HEK293 (cell line): ENCODE results near the gene MLH3.

Source experiments
- CTCF ChIA-PET: fragments of 350-600 bp; formaldehyde crosslinking; extraction: SDS; loops from one replicate; lab custom pipeline; 2021; ENCODE audit warnings: antibody characterized with exemption; lab: Yijun Ruan, JAX
- POLR2A ChIA-PET: fragments of 300-600 bp; formaldehyde crosslinking; extraction: SDS; loops from one replicate; lab custom pipeline; 2020; ENCODE audit warnings: antibody characterized with exemption, inconsistent platforms; lab: Yijun Ruan, JAX
- H3K27ac ChIP-seq: fragments of 200-500 bp; sonication (Bioruptor generic); 2 replicates; pipeline ENCODE4 v1.5.1; 2014; ENCODE audit warnings: low read depth, low read length, control low read depth, inconsistent platforms; ENCODE audit errors: extremely low read depth
- H3K36me3 ChIP-seq, 2 experiments: fragments of 200-500 bp in 1 of 2; sonication (Bioruptor generic) in 1 of 2; 1 replicate in 1 of 2; 2 replicates in 1 of 2; pipeline ENCODE4 v1.5.1; 2014 to 2017; ENCODE audit warnings: inconsistent platforms in 2 of 2, low read length in 2 of 2; ENCODE audit not compliant: control insufficient read depth in 2 of 2, insufficient read depth in 1 of 2
- H3K4me1 ChIP-seq: fragments of 200-500 bp; sonication (Bioruptor generic); 2 replicates; pipeline ENCODE4 v1.5.1; 2014; ENCODE audit warnings: mild to moderate bottlenecking, low read length, inconsistent platforms; ENCODE audit not compliant: control insufficient read depth, insufficient read depth
- H3K4me3 ChIP-seq: 2 replicates; pipeline ENCODE4 v1.5.1; 2011; ENCODE audit warnings: low read depth, mild to moderate bottlenecking, control low read depth, low read length, moderate library complexity
- H3K9me3 ChIP-seq: fragments of 200-500 bp; sonication (Bioruptor generic); 2 replicates; pipeline ENCODE4 v1.5.1; 2014; ENCODE audit warnings: low read depth, low read length, inconsistent platforms; ENCODE audit not compliant: control insufficient read depth, insufficient read depth
- HOXA7 ChIP-seq: sonication (generic); formaldehyde crosslinking; IDR thresholded peaks from 2 replicates; pipeline ENCODE4 v1.8.1; 2022; ENCODE audit warnings: missing genetic modification reagents, borderline replicate concordance
- KLF10 ChIP-seq: fragments of 450-650 bp; IDR thresholded peaks from 2 replicates; pipeline ENCODE4 v1.5.1; 2018; ENCODE audit warnings: missing biosample characterization, mild to moderate bottlenecking, missing genetic modification characterization
- KLF8 ChIP-seq: fragments of 450-650 bp; formaldehyde crosslinking; IDR thresholded peaks from 2 replicates; pipeline ENCODE4 v1.5.1; 2016; ENCODE audit warnings: missing biosample characterization, missing genetic modification characterization
- MEIS1 ChIP-seq: sonication (generic); formaldehyde crosslinking; IDR thresholded peaks from 2 replicates; pipeline ENCODE4 v1.8.1; 2022; ENCODE audit warnings: missing genetic modification reagents, mild to moderate bottlenecking, borderline replicate concordance
- MYNN ChIP-seq: fragments of 450-650 bp; formaldehyde crosslinking; IDR thresholded peaks from 2 replicates; pipeline ENCODE4 v1.5.1; 2016; ENCODE audit warnings: missing biosample characterization, missing genetic modification characterization, borderline replicate concordance
- PATZ1 ChIP-seq: fragments of 450-650 bp; formaldehyde crosslinking; IDR thresholded peaks from 2 replicates; pipeline ENCODE4 v1.5.1; 2016; ENCODE audit warnings: missing biosample characterization, missing genetic modification characterization
- PRDM1 ChIP-seq: fragments of 450-650 bp; formaldehyde crosslinking; IDR thresholded peaks from 2 replicates; pipeline ENCODE4; 2016; ENCODE audit warnings: missing biosample characterization, missing genetic modification characterization
- PRDM6 ChIP-seq: fragments of 450-650 bp; formaldehyde crosslinking; IDR thresholded peaks from 2 replicates; pipeline ENCODE4 v1.5.1; 2017; ENCODE audit warnings: missing biosample characterization, missing genetic modification characterization
- SP3 ChIP-seq: fragments of 450-650 bp; formaldehyde crosslinking; IDR thresholded peaks from 2 replicates; pipeline ENCODE4 v1.5.1; 2016; ENCODE audit warnings: missing biosample characterization, missing genetic modification characterization
- ZBTB26 ChIP-seq: fragments of 450-650 bp; formaldehyde crosslinking; optimal IDR thresholded peaks from 2 replicates; pipeline ENCODE3; 2016; ENCODE audit warnings: missing biosample characterization, mild to moderate bottlenecking, missing genetic modification characterization
- ZBTB7A ChIP-seq: fragments of 450-650 bp; formaldehyde crosslinking; IDR thresholded peaks from 2 replicates; pipeline ENCODE4 v1.5.1; 2016; ENCODE audit warnings: low read depth, missing biosample characterization, missing genetic modification characterization
- ZFHX2 ChIP-seq: fragments of 450-650 bp; formaldehyde crosslinking; conservative IDR thresholded peaks from 2 replicates; pipeline ENCODE4 v1.5.1; 2016; ENCODE audit warnings: missing biosample characterization, missing genetic modification characterization
- ZFP41 ChIP-seq: fragments of 450-650 bp; formaldehyde crosslinking; IDR thresholded peaks from 2 replicates; pipeline ENCODE4 v1.5.1; 2016; ENCODE audit warnings: missing biosample characterization, missing genetic modification characterization, borderline replicate concordance
- ZNF114 ChIP-seq: fragments of 450-650 bp; formaldehyde crosslinking; IDR thresholded peaks from 2 replicates; pipeline ENCODE4 v1.5.0; 2017; ENCODE audit warnings: missing biosample characterization, missing genetic modification characterization
- ZNF157 ChIP-seq: fragments of 450-650 bp; formaldehyde crosslinking; IDR thresholded peaks from 2 replicates; pipeline ENCODE4 v1.5.1; 2016; ENCODE audit warnings: missing biosample characterization, missing genetic modification characterization
- ZNF266 ChIP-seq: fragments of 450-650 bp; formaldehyde crosslinking; IDR thresholded peaks from 2 replicates; pipeline ENCODE4 v1.5.1; 2016; ENCODE audit warnings: missing biosample characterization, missing genetic modification characterization, low read depth
- ZNF324 ChIP-seq: fragments of 450-650 bp; formaldehyde crosslinking; IDR thresholded peaks from 2 replicates; pipeline ENCODE4 v1.5.1; 2016; ENCODE audit warnings: missing biosample characterization, missing genetic modification characterization
- ZNF335 ChIP-seq: fragments of 450-650 bp; formaldehyde crosslinking; conservative IDR thresholded peaks from 2 replicates; pipeline ENCODE4 v1.5.1; 2016; ENCODE audit warnings: missing biosample characterization, missing genetic modification characterization
- ZNF366 ChIP-seq: fragments of 450-650 bp; formaldehyde crosslinking; conservative IDR thresholded peaks from 2 replicates; pipeline ENCODE4 v1.5.1; 2016; ENCODE audit warnings: missing biosample characterization, missing genetic modification characterization
- ZNF449 ChIP-seq: fragments of 450-650 bp; formaldehyde crosslinking; IDR thresholded peaks from 2 replicates; pipeline ENCODE4 v1.5.1; 2017; ENCODE audit warnings: missing biosample characterization, mild to moderate bottlenecking, missing genetic modification characterization, moderate library complexity
- ZNF555 ChIP-seq: fragments of 450-650 bp; formaldehyde crosslinking; conservative IDR thresholded peaks from 2 replicates; pipeline ENCODE4 v1.5.1; 2017; ENCODE audit warnings: missing biosample characterization, mild to moderate bottlenecking, missing genetic modification characterization, inconsistent platforms
- ZNF561 ChIP-seq: fragments of 450-650 bp; IDR thresholded peaks from 2 replicates; pipeline ENCODE4 v1.5.1; 2018; ENCODE audit warnings: missing biosample characterization, missing genetic modification characterization, borderline replicate concordance
- ZNF629 ChIP-seq: fragments of 450-650 bp; formaldehyde crosslinking; IDR thresholded peaks from 2 replicates; pipeline ENCODE4 v1.5.1; 2017; ENCODE audit warnings: missing biosample characterization, missing genetic modification characterization
- ZNF660 ChIP-seq: fragments of 450-650 bp; IDR thresholded peaks from 2 replicates; pipeline ENCODE4 v1.5.1; 2018; ENCODE audit warnings: missing biosample characterization, mild to moderate bottlenecking, missing genetic modification characterization
- ZNF692 ChIP-seq: fragments of 450-650 bp; formaldehyde crosslinking; IDR thresholded peaks from 2 replicates; pipeline ENCODE4 v1.5.1; 2016; ENCODE audit warnings: missing biosample characterization, missing genetic modification characterization
- ZNF830 ChIP-seq: fragments of 450-650 bp; IDR thresholded peaks from 2 replicates; pipeline ENCODE4 v1.5.0; 2018; ENCODE audit warnings: missing biosample characterization, missing genetic modification characterization, low read depth, mild to moderate bottlenecking, moderate library complexity
- ZSCAN30 ChIP-seq: fragments of 450-650 bp; IDR thresholded peaks from 2 replicates; pipeline ENCODE4 v1.5.1; 2018; ENCODE audit warnings: missing biosample characterization, mild to moderate bottlenecking, missing genetic modification characterization, moderate library complexity
- TF ChIP-seq, protein P1 (sequence below): fragments of 450-650 bp; formaldehyde crosslinking; IDR thresholded peaks from 2 replicates; pipeline ENCODE4 v1.5.1; 2016; ENCODE audit warnings: missing biosample characterization, missing genetic modification characterization, borderline replicate concordance

The MLH3 gene

DNA sequence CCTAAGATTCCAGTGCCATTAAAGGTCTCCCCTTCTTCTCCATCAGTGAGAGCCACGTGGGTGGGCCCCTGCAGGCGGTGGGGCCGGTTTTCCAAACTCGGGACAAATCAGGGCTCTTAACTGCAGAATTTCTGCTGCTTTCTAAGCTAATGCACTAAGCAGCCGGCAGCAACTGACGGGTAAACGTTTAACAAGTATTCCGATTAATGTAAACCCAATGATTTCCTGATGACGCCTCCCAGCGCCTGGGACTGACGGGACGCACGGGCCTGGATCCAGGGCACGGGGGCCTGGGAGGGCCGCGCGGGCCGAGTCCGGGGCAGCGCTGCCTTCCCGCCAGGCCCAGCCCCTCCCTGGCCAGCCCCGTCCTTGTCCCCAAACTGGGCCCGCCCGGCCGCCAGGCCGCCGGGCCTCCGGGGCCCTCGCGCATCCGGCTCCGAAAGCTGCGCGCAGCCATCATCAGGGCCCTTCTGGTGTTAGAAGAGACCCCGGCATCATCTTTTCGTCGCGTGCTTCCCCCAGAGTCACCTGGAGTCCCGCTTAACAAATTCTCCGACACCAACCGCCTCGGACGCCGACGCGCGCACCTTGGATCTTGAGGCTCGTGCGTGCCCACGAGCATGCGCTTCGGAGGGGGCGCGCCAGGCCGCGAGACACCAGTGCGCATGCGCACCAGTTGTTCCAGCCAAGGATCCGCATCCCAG is at the start of gene MLH3:
MLH3 (minus strand) TSS at position 616 of the 704 bp plus-strand sequence. CDS start 1,812 bp downstream, outside the sequence.
- peak within 1 kb of the TSS; percentile 85 for H3K27ac ChIP-seq
- no peaks in the 10 kb centered on the region for H3K4me1 ChIP-seq
- CTCF ChIA-PET, result no interaction called here
- POLR2A ChIA-PET, result interaction anchor here (1.1 kb wide), 2 partner anchors 13 to 18 kb away, joined by 3 to 4 read pairs; partner anchors contain the start of genes ACYP1 and ZC2HC1C
- H3K36me3 ChIP-seq, result peaks cover 0 to 14% of the 10 kb centered on the region in 2 experiments; a peak in 2 of 3 replicates
- H3K4me3 ChIP-seq, result peak within 1 kb of the TSS; percentile 39
- no peaks in the 10 kb centered on the region for H3K9me3 ChIP-seq
- peak; percentile 79; the same call in 1 of the 2 replicates for TF ChIP-seq ZNF660
- peak; percentile 33; the same call in 1 of the 2 replicates for TF ChIP-seq KLF8
- no peak for TF ChIP-seq HOXA7 (CRISPR knock-in tag)
- TF ChIP-seq ZBTB7A (tag by site-specific recombination), result no peak
- TF ChIP-seq PATZ1 (tag by site-specific recombination), result 0 out of 2 replicates have a peak, but pooled peaks have one; percentile 15
- TF ChIP-seq KLF10 (tag by site-specific recombination), result 0 out of 2 replicates have a peak, but pooled peaks have one; percentile 22
- no peak for TF ChIP-seq ZNF157
- TF ChIP-seq ZNF366, result no peak
- no peak for TF ChIP-seq ZNF830 (tag by site-specific recombination)
- peak; percentile 63; the same call in 1 of the 2 replicates for TF ChIP-seq ZSCAN30 (tag by site-specific recombination)
- TF ChIP-seq PRDM6 (tag by site-specific recombination), result no peak
- TF ChIP-seq ZNF629, result no peak
- TF ChIP-seq ZFHX2, result no peak; the same call in 1 of the 2 replicates
- TF ChIP-seq ZNF561 (tag by site-specific recombination), result peak; percentile 77; the same call in 1 of the 2 replicates
- TF ChIP-seq PRDM1 (tag by site-specific recombination), result no peak
- peak; percentile 81 for TF ChIP-seq ZNF692 (tag by site-specific recombination)
- 0 out of 2 replicates have a peak, but pooled peaks have one; percentile 33 for TF ChIP-seq SP3 (tag by site-specific recombination)
- TF ChIP-seq ZNF114 (tag by site-specific recombination), result no peak
- no peak for TF ChIP-seq MEIS1 (CRISPR knock-in tag)
- no peak for TF ChIP-seq MYNN (tag by site-specific recombination)
- TF ChIP-seq ZNF449 (tag by site-specific recombination), result no peak
- peak; percentile 96 for TF ChIP-seq ZBTB26 (tag by site-specific recombination)
- TF ChIP-seq, protein P1, sequence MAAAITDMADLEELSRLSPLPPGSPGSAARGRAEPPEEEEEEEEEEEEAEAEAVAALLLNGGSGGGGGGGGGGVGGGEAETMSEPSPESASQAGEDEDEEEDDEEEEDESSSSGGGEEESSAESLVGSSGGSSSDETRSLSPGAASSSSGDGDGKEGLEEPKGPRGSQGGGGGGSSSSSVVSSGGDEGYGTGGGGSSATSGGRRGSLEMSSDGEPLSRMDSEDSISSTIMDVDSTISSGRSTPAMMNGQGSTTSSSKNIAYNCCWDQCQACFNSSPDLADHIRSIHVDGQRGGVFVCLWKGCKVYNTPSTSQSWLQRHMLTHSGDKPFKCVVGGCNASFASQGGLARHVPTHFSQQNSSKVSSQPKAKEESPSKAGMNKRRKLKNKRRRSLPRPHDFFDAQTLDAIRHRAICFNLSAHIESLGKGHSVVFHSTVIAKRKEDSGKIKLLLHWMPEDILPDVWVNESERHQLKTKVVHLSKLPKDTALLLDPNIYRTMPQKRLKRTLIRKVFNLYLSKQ (tag by site-specific recombination), result no peak
- no peak for TF ChIP-seq ZFP41 (tag by site-specific recombination)
- no peak for TF ChIP-seq ZNF266 (tag by site-specific recombination)
- no peak for TF ChIP-seq ZNF555 (tag by site-specific recombination)
- TF ChIP-seq ZNF335 (tag by site-specific recombination), result peak; percentile 83
- 0 out of 2 replicates have a peak, but pooled peaks have one; percentile 12 for TF ChIP-seq ZNF324
